HEK293T (cell line): Measurements from ENCODE around the gene FAM53C.

Experiments
- CTCF ChIA-PET: fragments of 350-600 bp; formaldehyde crosslinking; extraction: SDS; loops from one replicate; lab custom pipeline; 2021; ENCODE audit warnings: antibody characterized with exemption, inconsistent platforms; lab: Yijun Ruan, JAX
- POLR2A ChIA-PET: fragments of 350-600 bp; formaldehyde crosslinking; extraction: SDS; loops from one replicate; lab custom pipeline; 2020; ENCODE audit warnings: antibody characterized with exemption, inconsistent platforms; lab: Yijun Ruan, JAX
- DNase-seq: peaks from one replicate; pipeline ENCODE4 v3.0.0; 2012; ENCODE audit warnings: mixed read lengths; ENCODE audit errors: extremely low spot score
- ARNT ChIP-seq: fragments of 450-650 bp; IDR thresholded peaks from 2 replicates; pipeline ENCODE4 v1.6.1; 2017; ENCODE audit warnings: mild to moderate bottlenecking
- BHLHE40 ChIP-seq: fragments of 450-650 bp; IDR thresholded peaks from 2 replicates; pipeline ENCODE4 v1.6.1; 2016; ENCODE audit warnings: mild to moderate bottlenecking, moderate library complexity, borderline replicate concordance
- CTBP1 ChIP-seq: fragments of 450-650 bp; IDR thresholded peaks from 2 replicates; pipeline ENCODE4 v1.6.1; 2016; ENCODE audit warnings: borderline replicate concordance
- ELF4 ChIP-seq: fragments of 450-650 bp; IDR thresholded peaks from 2 replicates; pipeline ENCODE4 v1.6.1; 2017; ENCODE audit warnings: antibody characterized with exemption
- FOXA1 ChIP-seq: fragments of 450-650 bp; IDR thresholded peaks from 2 replicates; pipeline ENCODE4 v1.6.1; 2016; ENCODE audit warnings: mild to moderate bottlenecking
- FOXK2 ChIP-seq: fragments of 450-650 bp; IDR thresholded peaks from 2 replicates; pipeline ENCODE4 v1.6.1; 2016; ENCODE audit warnings: mild to moderate bottlenecking
- FOXM1 ChIP-seq: fragments of 450-650 bp; IDR thresholded peaks from 2 replicates; pipeline ENCODE4 v1.6.1; 2017; ENCODE audit warnings: mild to moderate bottlenecking, borderline replicate concordance
- HDGF ChIP-seq: fragments of 450-650 bp; IDR thresholded peaks from 2 replicates; pipeline ENCODE4 v1.6.1; 2017; ENCODE audit warnings: antibody characterized with exemption, borderline replicate concordance
- L3MBTL2 ChIP-seq: fragments of 450-650 bp; conservative IDR thresholded peaks from 2 replicates; pipeline ENCODE4 v1.6.1; 2016; ENCODE audit warnings: mild to moderate bottlenecking
- LEF1 ChIP-seq: fragments of 450-650 bp; IDR thresholded peaks from 2 replicates; pipeline ENCODE4 v1.6.1; 2017; ENCODE audit warnings: mild to moderate bottlenecking, borderline replicate concordance
- NFRKB ChIP-seq: fragments of 450-650 bp; IDR thresholded peaks from 2 replicates; pipeline ENCODE4 v1.6.1; 2016; ENCODE audit warnings: mild to moderate bottlenecking, moderate library complexity
- PKNOX1 ChIP-seq: fragments of 450-650 bp; IDR thresholded peaks from 2 replicates; pipeline ENCODE4 v1.6.1; 2016
- SP1 ChIP-seq: fragments of 450-650 bp; IDR thresholded peaks from 2 replicates; pipeline ENCODE4 v1.6.1; 2017
- SUZ12 ChIP-seq: fragments of 450-650 bp; IDR thresholded peaks from 2 replicates; pipeline ENCODE4 v1.6.1; 2016; ENCODE audit warnings: mild to moderate bottlenecking
- TARDBP ChIP-seq: fragments of 450-650 bp; IDR thresholded peaks from 2 replicates; pipeline ENCODE4 v1.6.1; 2016
- ZNF384 ChIP-seq: fragments of 450-650 bp; IDR thresholded peaks from 2 replicates; pipeline ENCODE4 v1.6.1; 2016

Gene FAM53C

GRCh38 chr5:138352071-138352721 is 14.1 kb downstream of the FAM53C start, which contains the start of gene KDM3B:
Gene KDM3B, plus strand, starts transcription at chr5:138352685. Its CDS starts 111 bp downstream, at chr5:138352796.
- POLR2A ChIA-PET, result interaction anchor here (1.3 to 8.9 kb wide), 7 partner anchors 15 to 173 kb away, joined by 4 to 124 read pairs (median 9); partner anchors contain the start of genes CDC25C, FAM53C and KIF20A
- peak; percentile 95 for DNase-seq
- TF ChIP-seq CTBP1 (no peak), SUZ12 (no peak), ARNT (peak; percentile 68), FOXM1 (peak; percentile 96)

GRCh38 chr5:138352722-138353559 is 14.9 kb downstream of the FAM53C start:
- DNase-seq, result peak; percentile 28

More at GRCh38 chr5:138352071-138352721, 14.1 kb downstream of the FAM53C start, which contains the start of gene KDM3B:
- CTCF ChIA-PET, result interaction anchor here (0.6 to 4.6 kb wide), 32 partner anchors 10 to 224 kb away, joined by 3 to 55 read pairs (median 4); partner anchors contain the start of genes BRD8, CDC25C, FAM53C and KIF20A

GRCh38 chr5:138353560-138354080 is 15.6 kb downstream of the FAM53C start:
- TF ChIP-seq CTBP1 (no peak), FOXK2 (no peak), BHLHE40 (no peak), NFRKB (no peak), FOXM1 (no peak), FOXA1 (no peak), TARDBP (no peak), HDGF (no peak)
- CTCF ChIA-PET, result interaction anchor here (0.6 to 4.6 kb wide), 16 partner anchors 9 to 312 kb away, joined by 3 to 55 read pairs (median 4); partner anchors contain the start of genes CDC23, CDC25C and FAM53C
- no peak for DNase-seq
- POLR2A ChIA-PET, result interaction anchor here (0.9 to 8.9 kb wide), 10 partner anchors 16 to 222 kb away, joined by 4 to 124 read pairs (median 9); partner anchors contain the start of genes BRD8, CDC23, CDC25C and ETF1

More at GRCh38 chr5:138352722-138353559, 14.9 kb downstream of the FAM53C start:
- ChIA-PET CTCF (interaction anchor here (0.6 to 4.6 kb wide), 33 partner anchors 8 to 223 kb away, joined by 3 to 55 read pairs (median 4); partner anchors contain the start of genes CDC23, CDC25C and FAM53C), POLR2A (interaction anchor here (0.9 to 8.9 kb wide), 9 partner anchors 15 to 223 kb away, joined by 4 to 124 read pairs (median 9); partner anchors contain the start of genes BRD8, CDC23, CDC25C and FAM53C)
- TF ChIP-seq FOXK2 (no peak), ARNT (no peak), PKNOX1 (no peak), BHLHE40 (no peak), ZNF384 (no peak), FOXM1 (no peak)

GRCh38 chr5:138354387-138354786 is 16.3 kb downstream of the FAM53C start:
- CTCF ChIA-PET, result interaction anchor here (1.6 to 4.6 kb wide), 4 partner anchors 12 to 132 kb away, joined by 4 to 55 read pairs (median 8); no protein-coding TSS in a partner anchor
- POLR2A ChIA-PET, result interaction anchor here (0.9 to 8.9 kb wide), 9 partner anchors 15 to 221 kb away, joined by 3 to 124 read pairs (median 4); partner anchors contain the start of genes CDC23, CDC25C, EGR1 and ETF1
- DNase-seq, result no peak
- TF ChIP-seq ARNT, result no peak

- TF ChIP-seq HDGF (no peak), ZNF384 (no peak), FOXK2 (no peak), PKNOX1 (peak; percentile 97), BHLHE40 (no peak)
- peak; percentile 67 for DNase-seq
- POLR2A ChIA-PET, result interaction anchor here (0.9 to 8.9 kb wide), 7 partner anchors 17 to 221 kb away, joined by 3 to 124 read pairs (median 4); partner anchors contain the start of genes CDC23, CDC25C, EGR1 and ETF1
- CTCF ChIA-PET, result interaction anchor here (1.6 to 4.6 kb wide), 3 partner anchors 12 to 58 kb away, joined by 4 to 55 read pairs (median 9); no protein-coding TSS in a partner anchor
Observed at GRCh38 chr5:138354926-138355378, 16.9 kb downstream of the FAM53C start.

GRCh38 chr5:138359621-138360020 is 21.6 kb downstream of the FAM53C start:
- ChIA-PET CTCF (no interaction called here), POLR2A (no interaction called here)
- no peak for DNase-seq
- TF ChIP-seq SP1 (no peak), LEF1 (no peak), ZNF384 (no peak)

- POLR2A ChIA-PET, result no interaction called here
- CTCF ChIA-PET, result no interaction called here
- TF ChIP-seq TARDBP (no peak), FOXA1 (no peak), FOXK2 (no peak), NFRKB (no peak), FOXM1 (no peak), PKNOX1 (no peak), LEF1 (no peak), L3MBTL2 (no peak), ARNT (no peak), SUZ12 (no peak), ZNF384 (no peak), HDGF (no peak), CTBP1 (no peak), SP1 (no peak), BHLHE40 (no peak), ELF4 (no peak)
- no peak for DNase-seq
Observed at GRCh38 chr5:138360941-138361452, 22.9 kb downstream of the FAM53C start.
